ENCODE results near the gene TPST2.

TPST2 gene

GRCh38 chr22:26565181-26565580, 24.8 kb downstream of the TPST2 start:
- ATAC-seq (ENCODE audit: low read depth), result peak; percentile 43; the same call in 2 of the 3 replicates
- DNase-seq (ENCODE audit: low spot score), result no peak
- Histone ChIP-seq H3K4me3 (ENCODE audit: severe bottlenecking) (no peak overlapping the region), H3K27ac (ENCODE audit: poor library complexity, severe bottlenecking) (peak overlapping the region; percentile 30), H3K9me3 (ENCODE audit: severe bottlenecking) (no peaks in the 10 kb centered on the region), H3K36me3 (ENCODE audit: low read depth) (no peaks in the 10 kb centered on the region), H3K27me3 (ENCODE audit: insufficient read depth, poor library complexity, severe bottlenecking) (no peaks in the 10 kb centered on the region), H3K4me1 (ENCODE audit: insufficient read depth, poor library complexity, severe bottlenecking) (peaks cover 34% of the 10 kb centered on the region)
- TF ChIP-seq CTCF (IDR thresholded peaks at IDR 0.05; ENCODE audit: poor library complexity, severe bottlenecking), result no peak

GRCh38 chr22:26564672-26565071, 25.3 kb downstream of the TPST2 start:
- no peaks in the 10 kb centered on the region for H3K27me3 ChIP-seq (ENCODE audit: insufficient read depth, poor library complexity, severe bottlenecking)
- H3K4me3 ChIP-seq (ENCODE audit: severe bottlenecking), result no peak overlapping the region
- peak overlapping the region; percentile 30 for H3K27ac ChIP-seq (ENCODE audit: poor library complexity, severe bottlenecking)
- TF ChIP-seq CTCF (IDR thresholded peaks at IDR 0.05; ENCODE audit: poor library complexity, severe bottlenecking), result no peak
- ATAC-seq (ENCODE audit: low read depth), result no peak
- no peaks in the 10 kb centered on the region for H3K9me3 ChIP-seq (ENCODE audit: severe bottlenecking)
- DNase-seq (ENCODE audit: low spot score), result no peak
- no peaks in the 10 kb centered on the region for H3K36me3 ChIP-seq (ENCODE audit: low read depth)
- H3K4me1 ChIP-seq (ENCODE audit: insufficient read depth, poor library complexity, severe bottlenecking), result peaks cover 34% of the 10 kb centered on the region

GRCh38 chr22:26564181-26564580, 25.8 kb downstream of the TPST2 start:
- H3K36me3 ChIP-seq (ENCODE audit: low read depth), result no peaks in the 10 kb centered on the region
- peaks cover 34% of the 10 kb centered on the region for H3K4me1 ChIP-seq (ENCODE audit: insufficient read depth, poor library complexity, severe bottlenecking)
- peak; percentile 67 for ATAC-seq (ENCODE audit: low read depth)

GRCh38 chr22:26563022-26563421, 26.9 kb downstream of the TPST2 start:
- no peak overlapping the region for H3K27ac ChIP-seq (ENCODE audit: poor library complexity, severe bottlenecking)
- TF ChIP-seq CTCF (IDR thresholded peaks at IDR 0.05; ENCODE audit: poor library complexity, severe bottlenecking), result peak; percentile 23
- no peaks in the 10 kb centered on the region for H3K27me3 ChIP-seq (ENCODE audit: insufficient read depth, poor library complexity, severe bottlenecking)
- H3K9me3 ChIP-seq (ENCODE audit: severe bottlenecking), result no peaks in the 10 kb centered on the region
- no peak overlapping the region for H3K4me3 ChIP-seq (ENCODE audit: severe bottlenecking)
- H3K4me1 ChIP-seq (ENCODE audit: insufficient read depth, poor library complexity, severe bottlenecking), result peaks cover 22% of the 10 kb centered on the region
- ATAC-seq (ENCODE audit: low read depth) (no peak), DNase-seq (ENCODE audit: low spot score) (no peak)
- no peaks in the 10 kb centered on the region for H3K36me3 ChIP-seq (ENCODE audit: low read depth)

More at GRCh38 chr22:26564181-26564580, 25.8 kb downstream of the TPST2 start:
- Histone ChIP-seq H3K4me3 (ENCODE audit: severe bottlenecking) (no peak overlapping the region), H3K27me3 (ENCODE audit: insufficient read depth, poor library complexity, severe bottlenecking) (no peaks in the 10 kb centered on the region), H3K9me3 (ENCODE audit: severe bottlenecking) (no peaks in the 10 kb centered on the region), H3K27ac (ENCODE audit: poor library complexity, severe bottlenecking) (peak overlapping the region; percentile 30)
- TF ChIP-seq CTCF (IDR thresholded peaks at IDR 0.05; ENCODE audit: poor library complexity, severe bottlenecking), result no peak
- no peak for DNase-seq (ENCODE audit: low spot score)

GRCh38 chr22:26561756-26562417, 28.0 kb downstream of the TPST2 start:
- Histone ChIP-seq H3K4me3 (ENCODE audit: severe bottlenecking) (no peak overlapping the region), H3K4me1 (ENCODE audit: insufficient read depth, poor library complexity, severe bottlenecking) (peaks cover 14% of the 10 kb centered on the region), H3K9me3 (ENCODE audit: severe bottlenecking) (no peaks in the 10 kb centered on the region), H3K27me3 (ENCODE audit: insufficient read depth, poor library complexity, severe bottlenecking) (no peaks in the 10 kb centered on the region), H3K27ac (ENCODE audit: poor library complexity, severe bottlenecking) (no peak overlapping the region), H3K36me3 (ENCODE audit: low read depth) (no peaks in the 10 kb centered on the region)
- ATAC-seq (ENCODE audit: low read depth) (no peak), DNase-seq (ENCODE audit: low spot score) (no peak)
- no peak for TF ChIP-seq CTCF (IDR thresholded peaks at IDR 0.05; ENCODE audit: poor library complexity, severe bottlenecking)
